GM13976 (cell line): Measurements from ENCODE around the gene TMEM245.

Experiments
- DNase-seq: peaks from one replicate; pipeline ENCODE4 v3.0.0; 2012; ENCODE audit warnings: low spot score
- in situ Hi-C: fragments of 300-500 bp; cut with MboI; formaldehyde crosslinking; loops from one replicate; pipeline ENCODE4 v1.12.0; 2022; ENCODE audit warnings: low sequenced_read_pairs, mixed read lengths, inconsistent platforms; ENCODE audit not compliant: unreplicated experiment
- TF ChIP-seq, protein P1 (sequence below): IDR thresholded peaks from 2 replicates; pipeline ENCODE4 v1.5.1; 2012; ENCODE audit warnings: borderline replicate concordance, mild to moderate bottlenecking; ENCODE audit not compliant: insufficient read depth; ENCODE audit errors: extremely low read depth, missing control alignments, control extremely low read depth

The TMEM245 gene

DNA sequence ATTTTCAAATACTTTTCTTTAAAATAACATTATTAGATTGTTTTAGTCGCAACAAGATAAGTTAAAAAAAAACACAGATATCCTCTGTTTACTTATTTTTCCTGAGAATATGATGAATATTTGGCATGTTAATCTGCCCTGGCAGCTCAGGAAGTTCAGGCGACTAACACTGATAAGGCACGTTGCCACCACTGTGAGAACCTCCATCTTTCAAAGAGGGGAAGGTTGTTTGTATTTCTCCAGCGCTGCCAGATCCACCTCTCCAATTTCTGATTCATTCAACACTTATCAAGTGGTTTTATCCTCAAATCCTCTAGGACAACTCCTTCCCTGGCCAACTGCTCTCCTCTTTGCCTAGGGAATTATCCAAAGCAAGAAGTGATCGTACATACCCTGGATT, 128.3 kb downstream of the TMEM245 start:
- DNase-seq: no peak
- in situ Hi-C loops: no loop called here
- TF ChIP-seq, protein P1, sequence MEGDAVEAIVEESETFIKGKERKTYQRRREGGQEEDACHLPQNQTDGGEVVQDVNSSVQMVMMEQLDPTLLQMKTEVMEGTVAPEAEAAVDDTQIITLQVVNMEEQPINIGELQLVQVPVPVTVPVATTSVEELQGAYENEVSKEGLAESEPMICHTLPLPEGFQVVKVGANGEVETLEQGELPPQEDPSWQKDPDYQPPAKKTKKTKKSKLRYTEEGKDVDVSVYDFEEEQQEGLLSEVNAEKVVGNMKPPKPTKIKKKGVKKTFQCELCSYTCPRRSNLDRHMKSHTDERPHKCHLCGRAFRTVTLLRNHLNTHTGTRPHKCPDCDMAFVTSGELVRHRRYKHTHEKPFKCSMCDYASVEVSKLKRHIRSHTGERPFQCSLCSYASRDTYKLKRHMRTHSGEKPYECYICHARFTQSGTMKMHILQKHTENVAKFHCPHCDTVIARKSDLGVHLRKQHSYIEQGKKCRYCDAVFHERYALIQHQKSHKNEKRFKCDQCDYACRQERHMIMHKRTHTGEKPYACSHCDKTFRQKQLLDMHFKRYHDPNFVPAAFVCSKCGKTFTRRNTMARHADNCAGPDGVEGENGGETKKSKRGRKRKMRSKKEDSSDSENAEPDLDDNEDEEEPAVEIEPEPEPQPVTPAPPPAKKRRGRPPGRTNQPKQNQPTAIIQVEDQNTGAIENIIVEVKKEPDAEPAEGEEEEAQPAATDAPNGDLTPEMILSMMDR: no peak

DNA sequence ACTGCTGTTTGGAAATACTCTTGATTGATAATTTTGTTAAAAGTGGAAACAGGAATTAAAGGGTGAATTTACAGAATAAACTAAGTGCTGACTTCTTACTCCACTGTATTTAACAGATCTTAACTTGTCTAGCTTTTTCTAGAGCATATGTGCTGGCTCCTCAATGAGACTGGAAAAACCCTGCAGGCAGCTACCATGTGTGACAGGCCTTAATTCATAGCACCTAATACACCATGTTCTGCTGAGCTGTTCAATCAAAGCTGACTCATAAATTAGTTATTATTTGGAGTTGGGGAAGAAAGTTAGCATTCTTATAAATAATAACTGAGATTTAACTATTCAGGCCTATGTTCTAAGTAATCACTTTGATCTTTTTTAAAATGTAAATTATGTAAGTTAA, 135.9 kb downstream of the TMEM245 start:
- no peak for DNase-seq
- in situ Hi-C loops: no loop called here
- TF ChIP-seq, protein P1: no peak

DNA sequence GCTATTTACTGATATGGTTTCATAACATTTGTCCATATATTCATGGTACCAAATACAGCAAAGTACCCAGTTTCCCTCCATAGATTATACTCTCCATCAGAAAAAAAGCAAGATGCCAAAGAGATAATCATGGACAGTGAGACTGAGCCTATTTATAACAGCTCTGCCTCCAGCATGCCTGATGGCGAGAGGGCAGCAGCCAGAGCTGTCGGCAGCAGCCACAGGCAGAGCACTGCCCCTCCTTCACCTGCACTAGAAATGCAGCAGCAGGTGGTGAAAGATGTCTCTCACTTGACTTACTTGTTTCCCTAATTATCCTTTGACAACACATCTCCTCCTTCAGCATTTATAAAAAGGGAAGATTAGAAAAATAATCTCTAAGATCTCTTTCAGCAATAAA, 138.9 kb downstream of the TMEM245 start:
- no peak for DNase-seq
- TF ChIP-seq, protein P1: no peak
- in situ Hi-C loops: no loop called here

DNA sequence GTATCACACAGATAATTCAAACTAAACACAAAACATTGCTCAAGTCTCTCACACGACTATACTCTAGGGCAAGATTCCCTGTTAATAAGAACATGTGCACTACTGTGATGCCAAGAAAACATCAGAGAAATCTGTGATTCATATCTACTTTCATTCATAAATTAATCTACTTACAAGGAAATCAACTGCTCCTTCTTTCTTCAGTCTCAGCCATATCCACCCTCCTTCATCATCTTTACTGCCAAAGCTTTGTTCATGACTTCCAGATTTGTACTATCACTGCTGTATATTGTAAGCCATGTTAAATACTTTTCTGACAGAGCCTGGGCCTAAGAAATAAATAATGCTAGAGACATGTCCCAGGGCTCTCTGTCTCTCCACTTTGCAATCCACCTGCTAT, 141.5 kb downstream of the TMEM245 start:
- in situ Hi-C loops: no loop called here
- no peak for DNase-seq
- TF ChIP-seq, protein P1: no peak

DNA sequence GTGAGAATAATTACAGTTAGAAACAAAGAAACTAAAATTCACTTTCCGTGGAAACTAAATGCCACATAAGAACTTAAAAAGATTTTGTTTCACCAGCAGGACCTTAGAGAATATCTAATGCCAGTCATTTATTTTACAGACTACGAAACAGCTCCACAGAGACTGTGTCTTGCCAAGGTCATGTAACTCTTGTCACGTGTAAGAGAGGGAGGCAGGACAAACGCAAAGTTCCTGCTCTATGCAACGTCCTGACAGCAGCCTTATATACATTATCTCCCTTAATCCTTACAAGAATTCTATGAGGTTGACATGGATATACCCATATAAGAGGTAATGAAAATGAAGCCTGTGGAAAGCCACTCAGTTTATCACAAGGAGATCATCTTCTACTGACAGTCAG, 145.9 kb downstream of the TMEM245 start:
- in situ Hi-C loops: no loop called here
- TF ChIP-seq, protein P1: no peak
- DNase-seq: no peak

DNA sequence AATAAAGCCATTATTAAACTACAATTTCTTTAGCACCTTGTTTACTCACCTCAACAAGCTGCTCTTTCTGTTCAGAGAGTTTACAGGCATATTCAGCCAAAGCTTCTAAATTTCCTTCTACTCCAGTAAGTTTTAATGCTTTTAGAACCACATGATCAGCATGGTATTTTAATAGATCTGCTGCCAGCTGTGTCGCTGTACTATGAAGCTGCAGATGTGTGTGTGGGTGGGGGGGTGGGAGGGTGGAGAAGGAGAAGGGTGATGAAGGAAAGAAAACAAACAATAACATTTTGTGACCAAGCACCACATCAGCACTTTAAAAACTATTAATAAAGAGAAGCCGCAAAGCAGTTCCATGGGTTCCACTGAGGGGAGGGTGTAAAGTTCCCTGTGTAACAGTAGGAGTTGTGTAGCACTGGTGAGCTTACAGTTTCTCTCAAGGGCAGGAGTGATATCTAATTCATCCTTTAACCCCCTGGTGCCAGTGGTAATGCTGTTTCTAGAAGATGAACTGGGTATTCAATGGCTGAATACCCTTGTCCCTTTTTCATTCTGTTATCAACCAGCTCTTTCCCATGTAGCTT, 147.0 kb downstream of the TMEM245 start:
- TF ChIP-seq, protein P1: no peak
- in situ Hi-C loops: no loop called here
- DNase-seq: no peak
